HepG2 (cell line): ENCODE results near the gene C2orf81. TPM values are rescaled to one million over a fixed set of nuclear protein-coding genes. Genes with fewer than 3 reads are reported as not detected.

Source experiments
- ATF3 ChIP-seq: sonication (generic); formaldehyde crosslinking; IDR thresholded peaks from 2 replicates; pipeline ENCODE4 v1.4.0; 2020; ENCODE audit warnings: missing genetic modification reagents
- BATF2 ChIP-seq: sonication (generic); formaldehyde crosslinking; IDR thresholded peaks from 2 replicates; pipeline ENCODE4 v1.8.0; 2022; ENCODE audit warnings: mild to moderate bottlenecking, missing genetic modification reagents, moderate library complexity
- BRCA1 ChIP-seq: sonication (generic); formaldehyde crosslinking; IDR thresholded peaks from 2 replicates; pipeline ENCODE4 v1.4.0; 2020; ENCODE audit warnings: missing genetic modification reagents
- CEBPZ ChIP-seq: IDR thresholded peaks from 2 replicates; pipeline ENCODE4 v1.6.1; 2012; ENCODE audit warnings: low read length, improper control_type of control experiment
- FLYWCH1 ChIP-seq: sonication (generic); formaldehyde crosslinking; IDR thresholded peaks from 2 replicates; pipeline ENCODE4 v1.8.1; 2023; ENCODE audit warnings: mild to moderate bottlenecking, missing genetic modification reagents
- HIVEP1 ChIP-seq: sonication (generic); formaldehyde crosslinking; IDR thresholded peaks from 2 replicates; pipeline ENCODE4 v1.4.0; 2020; ENCODE audit warnings: mild to moderate bottlenecking, missing genetic modification reagents
- MTA1 ChIP-seq: sonication (generic); formaldehyde crosslinking; IDR thresholded peaks from 2 replicates; pipeline ENCODE4 v1.4.0; 2020; ENCODE audit warnings: missing genetic modification reagents, mild to moderate bottlenecking, borderline replicate concordance
- NFRKB ChIP-seq: fragments of 450-650 bp; IDR thresholded peaks from 2 replicates; pipeline ENCODE4 v1.6.1; 2017
- PAX8 ChIP-seq: sonication (generic); formaldehyde crosslinking; IDR thresholded peaks from 2 replicates; pipeline ENCODE4 v1.8.0; 2022; ENCODE audit warnings: mild to moderate bottlenecking, missing genetic modification reagents, borderline replicate concordance
- PBX3 ChIP-seq: sonication (generic); formaldehyde crosslinking; IDR thresholded peaks from 2 replicates; pipeline ENCODE4 v1.8.1; 2023; ENCODE audit warnings: missing genetic modification reagents, inconsistent platforms, borderline replicate concordance
- POLR2A ChIP-seq, 2 experiments: IDR thresholded peaks; 2 replicates each; pipeline ENCODE4 v1.6.1; 2011; ENCODE audit warnings: low read depth in 2 of 2, low read length in 2 of 2, mild to moderate bottlenecking in 1 of 2, moderate library complexity in 1 of 2; ENCODE audit not compliant: insufficient read depth in 1 of 2
- TERF1 ChIP-seq: sonication (generic); formaldehyde crosslinking; IDR thresholded peaks from 2 replicates; pipeline ENCODE4 v1.8.0; 2022; ENCODE audit warnings: mild to moderate bottlenecking, missing genetic modification reagents, moderate library complexity
- TOE1 ChIP-seq: sonication (generic); formaldehyde crosslinking; IDR thresholded peaks from 2 replicates; pipeline ENCODE4 v1.4.0; 2020; ENCODE audit warnings: mild to moderate bottlenecking, missing genetic modification reagents
- ZBTB26 ChIP-seq: IDR thresholded peaks from 2 replicates; pipeline ENCODE4 v1.6.1; 2016; ENCODE audit warnings: missing compliant biosample characterization, missing genetic modification reagents, borderline replicate concordance
- ZNF274 ChIP-seq: sonication (generic); formaldehyde crosslinking; IDR thresholded peaks from 2 replicates; pipeline ENCODE4 v1.5.1; 2020; ENCODE audit warnings: mild to moderate bottlenecking, missing genetic modification reagents
- ZNF33B ChIP-seq: sonication (generic); formaldehyde crosslinking; IDR thresholded peaks from 2 replicates; pipeline ENCODE4 v1.5.1; 2020; ENCODE audit warnings: mild to moderate bottlenecking, missing genetic modification reagents
- ZNF367 ChIP-seq: sonication (generic); formaldehyde crosslinking; IDR thresholded peaks from 2 replicates; pipeline ENCODE4 v1.4.0; 2020; ENCODE audit warnings: missing genetic modification reagents, borderline replicate concordance
- ZNF44 ChIP-seq: sonication (generic); formaldehyde crosslinking; IDR thresholded peaks from 2 replicates; pipeline ENCODE4 v1.5.1; 2020; ENCODE audit warnings: mild to moderate bottlenecking, missing genetic modification reagents
- ZNF512B ChIP-seq: sonication (generic); formaldehyde crosslinking; IDR thresholded peaks from 2 replicates; pipeline ENCODE4 v1.5.1; 2020; ENCODE audit warnings: missing genetic modification reagents, mild to moderate bottlenecking, borderline replicate concordance
- ZNF816 ChIP-seq: sonication (generic); formaldehyde crosslinking; IDR thresholded peaks from 2 replicates; pipeline ENCODE4 v1.8.0; 2022; ENCODE audit warnings: missing genetic modification reagents, mild to moderate bottlenecking, borderline replicate concordance
- polyA plus RNA-seq, 8 experiments: library from polyadenylated mRNA; depleted of rRNA in 3 of 8; stranded (reverse) in 7 of 8; unstranded in 1 of 8; fragments of >200 nt; fragmentation: Illumina TruSeq in 4 of 8; extraction: Trizol in 4 of 8; gene quantifications; 2 replicates each; pipeline versions ENCODE4 v1.2.1 to v1.2.3, GENCODE V29; 2011 to 2016; ENCODE audit warnings: low read depth in 4 of 8, missing spikeins in 1 of 8, mixed read lengths in 1 of 8; ENCODE audit not compliant: insufficient read depth in 1 of 8
- total RNA-seq, 5 experiments: library from RNA; depleted of rRNA; stranded (reverse); fragments of >200 nt; fragmentation: Illumina TruSeq; extraction: Trizol; gene quantifications; 2 replicates each; pipeline ENCODE4 v1.2.3, GENCODE V29; 2016; ENCODE audit warnings: low read depth in 1 of 5

C2orf81 gene
- total and polyA plus RNA-seq, 2 of the 13 experiments (the other 11 are each of a cell fraction or from before 2014, with no cell fraction given): 0.15 to 0.17 TPM

- no peak for TF ChIP-seq ATF3 (CRISPR knock-in tag)
- TF ChIP-seq FLYWCH1 (CRISPR knock-in tag): no peak
- no peak for TF ChIP-seq PAX8 (CRISPR knock-in tag)
- TF ChIP-seq ZNF816 (CRISPR knock-in tag): 0 out of 2 replicates have a peak, but pooled peaks have one; percentile 17
- TF ChIP-seq BRCA1 (CRISPR knock-in tag): no peak
- no peak; the same call in 1 of the 2 replicates for TF ChIP-seq ZNF33B (CRISPR knock-in tag)
- TF ChIP-seq ZNF367 (CRISPR knock-in tag): no peak
- no peak for TF ChIP-seq TERF1 (CRISPR knock-in tag)
- no peak; the same call in 1 of the 2 replicates for TF ChIP-seq HIVEP1 (CRISPR knock-in tag)
- no peak for TF ChIP-seq POLR2A (IDR thresholded peaks at IDR 0.05; ENCODE audit: insufficient read depth in 1 of 2, low read depth in 2 of 2, low read length in 2 of 2)
- TF ChIP-seq NFRKB: no peak
- TF ChIP-seq PBX3 (CRISPR knock-in tag): no peak
- no peak for TF ChIP-seq ZNF512B (CRISPR knock-in tag)
- TF ChIP-seq CEBPZ: no peak
- no peak for TF ChIP-seq ZNF44 (CRISPR knock-in tag)
- TF ChIP-seq ZBTB26 (CRISPR knock-in tag): peak; percentile 11; the same call in 1 of the 2 replicates
- no peak for TF ChIP-seq BATF2
- TF ChIP-seq ZNF274 (CRISPR knock-in tag): peak; percentile 9; the same call in 1 of the 2 replicates
- no peak for TF ChIP-seq TOE1 (CRISPR knock-in tag)
- TF ChIP-seq MTA1 (CRISPR knock-in tag): no peak
Observed at GRCh38 chr2:74457129-74457548, 35.7 kb upstream of the C2orf81 start (continued).
